ENCODE data around the gene RNF223.

- TF ChIP-seq CTCF (IDR thresholded peaks at IDR 0.05) (no peak), EP300 (IDR thresholded peaks at IDR 0.05) (no peak), POLR2A (IDR thresholded peaks at IDR 0.05) (no peak)
Measured at GRCh38 chr1:1060281-1061000, 13.7 kb downstream of the RNF223 start.

All from tibial nerve (tissue), 4 donors.